ENCODE data around the gene CRB2.

- TF ChIP-seq CTCF (IDR thresholded peaks at IDR 0.05; ENCODE audit: poor library complexity) (no peak), EZH2 (IDR thresholded peaks at IDR 0.05; ENCODE audit: borderline replicate concordance) (no peak)
Observed at GRCh38 chr9:123380852-123381705, 25.1 kb downstream of the CRB2 start.
